Liver (tissue), 9 donors: ENCODE data around the gene NXT1. TPM values are rescaled to one million over a fixed set of nuclear protein-coding genes. Genes with fewer than 3 reads are reported as not detected.

Source experiments
- DNase-seq: peaks from one replicate; pipeline ENCODE4 v3.0.0-alpha.2; 2017; ENCODE audit warnings: low spot score
- H3K27ac ChIP-seq, 2 donors: one replicate each; pipeline ENCODE4 v1.7.0; 2013; ENCODE audit warnings: inconsistent platforms in 2 of 2, low read length in 2 of 2, control low read depth in 1 of 2, low read depth in 1 of 2, mild to moderate bottlenecking in 1 of 2
- H3K27me3 ChIP-seq, 4 donors: one replicate each; pipeline versions ENCODE4 v1.6.1 to v1.7.0; 2013; ENCODE audit warnings: low read length in 3 of 4, inconsistent platforms in 1 of 4, mild to moderate bottlenecking in 1 of 4, moderate library complexity in 1 of 4; ENCODE audit not compliant: control insufficient read depth in 4 of 4, insufficient read depth in 4 of 4
- H3K36me3 ChIP-seq, 4 donors: one replicate each; pipeline versions ENCODE4 v1.6.1 to v1.7.0; 2013; ENCODE audit warnings: low read length in 3 of 4, mild to moderate bottlenecking in 3 of 4, low read depth in 1 of 4, moderate library complexity in 1 of 4; ENCODE audit not compliant: control insufficient read depth in 4 of 4, insufficient read depth in 3 of 4
- H3K4me1 ChIP-seq, 4 donors: one replicate each; pipeline versions ENCODE4 v1.6.1 to v1.7.0; 2013; ENCODE audit warnings: low read length in 3 of 4, mild to moderate bottlenecking in 3 of 4, moderate library complexity in 1 of 4; ENCODE audit not compliant: control insufficient read depth in 4 of 4, insufficient read depth in 4 of 4
- H3K4me3 ChIP-seq, 3 donors: one replicate each; pipeline versions ENCODE4 v1.6.1 to v1.7.0; 2013; ENCODE audit warnings: low read length in 3 of 3, control low read depth in 1 of 3, low read depth in 1 of 3, mild to moderate bottlenecking in 1 of 3
- H3K9ac ChIP-seq, 2 donors: one replicate each; pipeline ENCODE4 v1.7.0; 2013; ENCODE audit warnings: low read length in 2 of 2, mild to moderate bottlenecking in 2 of 2, moderate library complexity in 2 of 2, control low read depth in 1 of 2, low read depth in 1 of 2
- H3K9me3 ChIP-seq, 4 donors: one replicate each; pipeline versions ENCODE4 v1.6.1 to v1.7.0; 2013; ENCODE audit warnings: low read length in 3 of 4; ENCODE audit not compliant: control insufficient read depth in 4 of 4
- CTCF ChIP-seq: fragments of 150-350 bp; IDR thresholded peaks from 2 replicates; pipeline ENCODE4 v1.5.1; 2017; ENCODE audit warnings: improper control_type of control experiment, low read depth, low read length; ENCODE audit not compliant: missing input control
- EGR1 ChIP-seq, 2 donors: IDR thresholded peaks; 2 replicates each; pipeline ENCODE4 v1.6.1; 2016 to 2018; ENCODE audit warnings: antibody characterized with exemption in 2 of 2, low read depth in 2 of 2
- FOXA1 ChIP-seq: IDR thresholded peaks from 2 replicates; pipeline ENCODE4 v1.6.1; 2016; ENCODE audit warnings: antibody characterized with exemption
- FOXA2 ChIP-seq: IDR thresholded peaks from 2 replicates; pipeline ENCODE4 v1.6.1; 2016; ENCODE audit warnings: antibody characterized with exemption
- GABPA ChIP-seq, 2 donors: IDR thresholded peaks in 1 of 2; conservative IDR thresholded peaks in 1 of 2; 2 replicates each; pipeline ENCODE4 v1.6.1; 2016; ENCODE audit warnings: antibody characterized with exemption in 2 of 2, mild to moderate bottlenecking in 1 of 2, moderate library complexity in 1 of 2
- HNF4A ChIP-seq, 2 donors: conservative IDR thresholded peaks; 2 replicates each; pipeline ENCODE4 v1.6.1; 2016; ENCODE audit warnings: antibody characterized with exemption in 2 of 2, mild to moderate bottlenecking in 2 of 2
- HNF4G ChIP-seq: IDR thresholded peaks from 2 replicates; pipeline ENCODE4 v1.6.1; 2016; ENCODE audit warnings: antibody characterized with exemption
- JUND ChIP-seq, 2 donors: IDR thresholded peaks; 2 replicates each; pipeline ENCODE4 v1.6.1; 2016; ENCODE audit warnings: antibody characterized with exemption in 2 of 2
- NR2F2 ChIP-seq: IDR thresholded peaks from 2 replicates; pipeline ENCODE4 v1.6.1; 2016; ENCODE audit warnings: antibody characterized with exemption
- RAD21 ChIP-seq, 2 donors: IDR thresholded peaks; 2 replicates each; pipeline ENCODE4 v1.6.1; 2016; ENCODE audit warnings: antibody characterized with exemption in 2 of 2, mild to moderate bottlenecking in 2 of 2
- REST ChIP-seq: IDR thresholded peaks from 2 replicates; pipeline ENCODE4 v1.6.1; 2016; ENCODE audit warnings: antibody characterized with exemption, mild to moderate bottlenecking
- RXRA ChIP-seq, 2 donors: IDR thresholded peaks; 2 replicates each; pipeline ENCODE4 v1.6.1; 2017 to 2018; ENCODE audit warnings: antibody characterized with exemption in 2 of 2, mild to moderate bottlenecking in 1 of 2
- SP1 ChIP-seq: IDR thresholded peaks from 2 replicates; pipeline ENCODE4 v1.6.1; 2018; ENCODE audit warnings: antibody characterized with exemption, mild to moderate bottlenecking
- TAF1 ChIP-seq: conservative IDR thresholded peaks from 2 replicates; pipeline ENCODE4 v1.6.1; 2016; ENCODE audit warnings: antibody characterized with exemption, mild to moderate bottlenecking
- YY1 ChIP-seq: IDR thresholded peaks from 2 replicates; pipeline ENCODE4 v1.6.1; 2016; ENCODE audit warnings: antibody characterized with exemption, mild to moderate bottlenecking
- polyA plus RNA-seq, 2 donors: library from polyadenylated mRNA; stranded (reverse) in 1 of 2; unstranded in 1 of 2; fragments of 200-250 nt in 1 of 2; fragments of >200 nt in 1 of 2; fragmentation: Nextera tagmentation in 1 of 2; extraction: Ambion mirVana in 1 of 2; gene quantifications; one replicate each; pipeline versions ENCODE4 v1.2.1 to v1.2.3, GENCODE V29; 2013 to 2015
- total RNA-seq, 2 donors: library from RNA; depleted of rRNA; stranded (reverse); fragments of >200 nt; gene quantifications; one replicate each; pipeline ENCODE4 v1.2.3, GENCODE V29; 2014
- TF ChIP-seq, protein P1 (sequence below): IDR thresholded peaks from 2 replicates; pipeline ENCODE4 v1.6.1; 2016; ENCODE audit warnings: antibody characterized with exemption
- TF ChIP-seq, protein P2 (sequence below): IDR thresholded peaks from 2 replicates; pipeline ENCODE4 v1.6.1; 2016; ENCODE audit warnings: antibody characterized with exemption
- donor health status: healthy.
- donor health status: healthy.
- donor health status: healthy.
- donor health status: healthy.
- donor health status: healthy.

Gene NXT1
- total and polyA plus RNA-seq, 4 donors: 5.7 to 9.6 (median 8.8) TPM

- H3K27ac ChIP-seq: no peak overlapping the region
- no peak overlapping the region for H3K9ac ChIP-seq
- peaks cover 0 to 4% (median 0%) of the 10 kb centered on the region in 4 donors for H3K4me1 ChIP-seq
- no peaks in the 10 kb centered on the region for H3K9me3 ChIP-seq
- H3K4me3 ChIP-seq: no peak overlapping the region
- no peak for DNase-seq
- peaks cover 0 to 17% (median 9%) of the 10 kb centered on the region in 4 donors for H3K36me3 ChIP-seq
- no peak for TF ChIP-seq FOXA1
- no peak for TF ChIP-seq SP1
- TF ChIP-seq FOXA2: no peak
- TF ChIP-seq, protein P1, sequence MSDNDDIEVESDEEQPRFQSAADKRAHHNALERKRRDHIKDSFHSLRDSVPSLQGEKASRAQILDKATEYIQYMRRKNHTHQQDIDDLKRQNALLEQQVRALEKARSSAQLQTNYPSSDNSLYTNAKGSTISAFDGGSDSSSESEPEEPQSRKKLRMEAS: no peak
- no peak for TF ChIP-seq CTCF
- no peak for TF ChIP-seq EGR1 (IDR thresholded peaks at IDR 0.05; ENCODE audit: low read depth in 2 of 2)
- no peak for TF ChIP-seq YY1
- no peak for TF ChIP-seq RXRA (IDR thresholded peaks at IDR 0.05)
- TF ChIP-seq HNF4A (conservative IDR thresholded peaks at IDR 0.05): no peak
- TF ChIP-seq, protein P2, sequence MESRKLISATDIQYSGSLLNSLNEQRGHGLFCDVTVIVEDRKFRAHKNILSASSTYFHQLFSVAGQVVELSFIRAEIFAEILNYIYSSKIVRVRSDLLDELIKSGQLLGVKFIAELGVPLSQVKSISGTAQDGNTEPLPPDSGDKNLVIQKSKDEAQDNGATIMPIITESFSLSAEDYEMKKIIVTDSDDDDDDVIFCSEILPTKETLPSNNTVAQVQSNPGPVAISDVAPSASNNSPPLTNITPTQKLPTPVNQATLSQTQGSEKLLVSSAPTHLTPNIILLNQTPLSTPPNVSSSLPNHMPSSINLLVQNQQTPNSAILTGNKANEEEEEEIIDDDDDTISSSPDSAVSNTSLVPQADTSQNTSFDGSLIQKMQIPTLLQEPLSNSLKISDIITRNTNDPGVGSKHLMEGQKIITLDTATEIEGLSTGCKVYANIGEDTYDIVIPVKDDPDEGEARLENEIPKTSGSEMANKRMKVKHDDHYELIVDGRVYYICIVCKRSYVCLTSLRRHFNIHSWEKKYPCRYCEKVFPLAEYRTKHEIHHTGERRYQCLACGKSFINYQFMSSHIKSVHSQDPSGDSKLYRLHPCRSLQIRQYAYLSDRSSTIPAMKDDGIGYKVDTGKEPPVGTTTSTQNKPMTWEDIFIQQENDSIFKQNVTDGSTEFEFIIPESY: no peak
- TF ChIP-seq NR2F2: no peak
- no peak for TF ChIP-seq TAF1
- no peak for TF ChIP-seq GABPA (IDR thresholded peaks at IDR 0.05 in 1 of 2, conservative IDR thresholded peaks at IDR 0.05 in 1 of 2)
- no peak for TF ChIP-seq JUND (IDR thresholded peaks at IDR 0.05)
- TF ChIP-seq RAD21 (IDR thresholded peaks at IDR 0.05): no peak
- no peak for TF ChIP-seq REST
- TF ChIP-seq HNF4G: no peak
- H3K27me3 ChIP-seq: no peaks in the 10 kb centered on the region
These were observed 31.3 kb downstream of the NXT1 start for GRCh38 chr20:23381876-23382275.
